ENCODE measurements around the gene PFKP. TPM values are rescaled to one million over a fixed set of nuclear protein-coding genes. Genes with fewer than 3 reads are reported as not detected.
A peak's percentile ranks its signal among the peaks of the same experiment; 100 is the strongest.

PFKP gene
- total RNA-seq, 1 donor from 2014 or later, result 55.2 TPM

DNA sequence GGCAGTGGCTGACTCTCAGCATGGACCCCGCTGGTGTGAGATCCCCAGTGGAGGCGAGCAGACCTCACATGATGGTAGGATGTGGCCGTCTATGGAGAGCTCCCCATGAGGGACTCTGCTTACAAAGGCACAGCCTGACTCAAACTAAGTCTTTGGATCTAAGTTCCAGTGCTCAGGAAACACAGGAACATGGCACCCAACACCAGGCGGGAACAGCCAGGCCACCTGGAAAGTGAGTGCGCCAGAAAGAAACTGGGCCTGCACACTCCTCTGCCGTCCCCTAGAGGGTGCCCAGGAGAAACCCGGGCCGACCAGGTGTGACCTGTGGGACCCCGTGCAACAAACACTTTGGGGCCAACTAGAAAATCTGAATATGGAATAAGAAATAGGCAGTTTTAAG lies 95.2 kb downstream of the PFKP start:
- peaks cover 4% of the 10 kb centered on the region for H3K36me3 ChIP-seq
- no peak overlapping the region for H2AFZ ChIP-seq (replicated peaks)
- no peaks in the 10 kb centered on the region for H3K4me1 ChIP-seq
- H3K27ac ChIP-seq, result no peak overlapping the region
- H3K9me3 ChIP-seq (ENCODE audit: low read depth), result no peaks in the 10 kb centered on the region
- H4K20me1 ChIP-seq (ENCODE audit: low read depth), result no peaks in the 10 kb centered on the region
- H3K36me3 Mint-ChIP-seq, result peaks cover 42% of the 10 kb centered on the region
- no peaks in the 10 kb centered on the region for H3K4me1 Mint-ChIP-seq
- H3F3A ChIP-seq (ENCODE audit: low read depth), result no peaks in the 10 kb centered on the region
- no peak overlapping the region for H3K4me3 Mint-ChIP-seq
- H3K27ac Mint-ChIP-seq, result no peak overlapping the region
- TF ChIP-seq EZH2 (IDR thresholded peaks at IDR 0.05), result no peak
- TF ChIP-seq, protein P1, sequence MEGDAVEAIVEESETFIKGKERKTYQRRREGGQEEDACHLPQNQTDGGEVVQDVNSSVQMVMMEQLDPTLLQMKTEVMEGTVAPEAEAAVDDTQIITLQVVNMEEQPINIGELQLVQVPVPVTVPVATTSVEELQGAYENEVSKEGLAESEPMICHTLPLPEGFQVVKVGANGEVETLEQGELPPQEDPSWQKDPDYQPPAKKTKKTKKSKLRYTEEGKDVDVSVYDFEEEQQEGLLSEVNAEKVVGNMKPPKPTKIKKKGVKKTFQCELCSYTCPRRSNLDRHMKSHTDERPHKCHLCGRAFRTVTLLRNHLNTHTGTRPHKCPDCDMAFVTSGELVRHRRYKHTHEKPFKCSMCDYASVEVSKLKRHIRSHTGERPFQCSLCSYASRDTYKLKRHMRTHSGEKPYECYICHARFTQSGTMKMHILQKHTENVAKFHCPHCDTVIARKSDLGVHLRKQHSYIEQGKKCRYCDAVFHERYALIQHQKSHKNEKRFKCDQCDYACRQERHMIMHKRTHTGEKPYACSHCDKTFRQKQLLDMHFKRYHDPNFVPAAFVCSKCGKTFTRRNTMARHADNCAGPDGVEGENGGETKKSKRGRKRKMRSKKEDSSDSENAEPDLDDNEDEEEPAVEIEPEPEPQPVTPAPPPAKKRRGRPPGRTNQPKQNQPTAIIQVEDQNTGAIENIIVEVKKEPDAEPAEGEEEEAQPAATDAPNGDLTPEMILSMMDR (IDR thresholded peaks at IDR 0.05), result peak; percentile 35
- H3K79me2 ChIP-seq (ENCODE audit: low read depth), result no peaks in the 10 kb centered on the region
- no peak overlapping the region for H3K4me2 ChIP-seq
- H3K27me3 ChIP-seq, result no peaks in the 10 kb centered on the region
- peaks cover 8% of the 10 kb centered on the region for H3K27me3 Mint-ChIP-seq (ENCODE audit: insufficient read depth, low read depth)
- no peak overlapping the region for H3K9ac ChIP-seq
- H3K9me3 Mint-ChIP-seq, result no peaks in the 10 kb centered on the region
- DNase-seq (ENCODE audit: low spot score), result no peak
- no peak overlapping the region for H3K4me3 ChIP-seq

DNA sequence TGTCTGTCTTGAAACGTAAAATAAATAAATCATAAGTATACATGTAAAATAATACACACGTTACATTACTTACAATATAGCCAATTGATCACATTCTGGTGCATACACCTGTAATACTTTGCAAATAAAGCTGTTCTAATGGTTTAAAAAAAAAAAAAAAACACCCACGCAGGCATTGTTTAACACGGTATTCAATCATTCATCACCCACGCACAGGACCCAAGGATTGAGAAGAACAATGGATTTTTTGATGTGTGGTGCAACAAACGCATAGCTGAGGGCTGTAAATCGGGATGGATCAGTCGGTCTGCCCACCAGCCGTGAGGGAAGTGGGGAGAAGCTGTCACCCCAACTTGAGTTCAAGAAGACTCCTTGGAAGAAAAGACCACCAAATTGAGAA lies 96.5 kb downstream of the PFKP start:
- no peak overlapping the region for H3K4me3 Mint-ChIP-seq
- no peak overlapping the region for H3K9ac ChIP-seq
- no peak for TF ChIP-seq EZH2phosphoT487 (IDR thresholded peaks at IDR 0.05)
- no peak for TF ChIP-seq EZH2 (IDR thresholded peaks at IDR 0.05)
- TF ChIP-seq, protein P1 (IDR thresholded peaks at IDR 0.05), result no peak
- H3K36me3 ChIP-seq, result peaks cover 2% of the 10 kb centered on the region
- peaks cover 39% of the 10 kb centered on the region for H3K36me3 Mint-ChIP-seq
- H3K4me1 Mint-ChIP-seq, result no peaks in the 10 kb centered on the region
- H2AFZ ChIP-seq (replicated peaks), result no peak overlapping the region
- no peak overlapping the region for H3K4me3 ChIP-seq
- H3K4me1 ChIP-seq, result no peaks in the 10 kb centered on the region
- H3K9me3 ChIP-seq (ENCODE audit: low read depth), result no peaks in the 10 kb centered on the region
- no peak overlapping the region for H3K27ac ChIP-seq
- H3K27ac Mint-ChIP-seq, result no peak overlapping the region
- no peaks in the 10 kb centered on the region for H3F3A ChIP-seq (ENCODE audit: low read depth)
- H3K9me3 Mint-ChIP-seq, result no peaks in the 10 kb centered on the region
- H3K4me2 ChIP-seq, result no peak overlapping the region
- no peak for DNase-seq (ENCODE audit: low spot score)
- H3K79me2 ChIP-seq (ENCODE audit: low read depth), result no peaks in the 10 kb centered on the region
- no peaks in the 10 kb centered on the region for H3K27me3 ChIP-seq
- peaks cover 8% of the 10 kb centered on the region for H3K27me3 Mint-ChIP-seq (ENCODE audit: insufficient read depth, low read depth)
- H4K20me1 ChIP-seq (ENCODE audit: low read depth), result no peaks in the 10 kb centered on the region

DNA sequence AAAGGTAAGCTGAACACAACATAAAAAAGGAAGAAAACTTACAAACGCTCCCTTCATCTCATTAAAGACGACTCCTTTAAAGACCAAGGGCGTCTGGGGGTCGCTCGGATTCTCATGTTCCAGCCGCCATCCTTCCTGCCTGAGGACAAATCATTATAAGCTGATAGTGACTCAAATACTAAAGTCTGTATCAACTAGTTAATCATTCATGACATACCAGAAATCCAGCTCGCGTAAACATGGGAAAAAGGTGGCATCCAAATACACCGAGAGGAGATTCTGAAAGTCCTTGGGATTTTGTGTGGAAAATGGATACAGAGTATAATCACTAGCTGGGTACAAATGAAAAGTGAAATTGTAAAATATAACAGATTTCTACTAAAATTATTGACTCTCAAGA lies 97.8 kb downstream of the PFKP start:
- H4K20me1 ChIP-seq (ENCODE audit: low read depth), result no peaks in the 10 kb centered on the region
- no peak overlapping the region for H3K4me3 Mint-ChIP-seq
- no peaks in the 10 kb centered on the region for H3K36me3 ChIP-seq
- no peaks in the 10 kb centered on the region for H3K4me1 ChIP-seq
- H2AFZ ChIP-seq (replicated peaks), result no peak overlapping the region
- DNase-seq (ENCODE audit: low spot score), result no peak
- H3K9me3 Mint-ChIP-seq, result no peaks in the 10 kb centered on the region
- H3K4me1 Mint-ChIP-seq, result no peaks in the 10 kb centered on the region
- peaks cover 6% of the 10 kb centered on the region for H3K27me3 Mint-ChIP-seq (ENCODE audit: insufficient read depth, low read depth)
- no peak overlapping the region for H3K4me2 ChIP-seq
- peaks cover 34% of the 10 kb centered on the region for H3K36me3 Mint-ChIP-seq
- no peaks in the 10 kb centered on the region for H3K79me2 ChIP-seq (ENCODE audit: low read depth)
- H3K27ac Mint-ChIP-seq, result no peak overlapping the region
- no peak for TF ChIP-seq EZH2phosphoT487 (IDR thresholded peaks at IDR 0.05)
- no peak for TF ChIP-seq EZH2 (IDR thresholded peaks at IDR 0.05)
- TF ChIP-seq, protein P1 (IDR thresholded peaks at IDR 0.05), result no peak
- no peak overlapping the region for H3K4me3 ChIP-seq
- H3K27me3 ChIP-seq, result no peaks in the 10 kb centered on the region
- H3K9ac ChIP-seq, result no peak overlapping the region
- H3F3A ChIP-seq (ENCODE audit: low read depth), result no peaks in the 10 kb centered on the region
- no peaks in the 10 kb centered on the region for H3K9me3 ChIP-seq (ENCODE audit: low read depth)
- no peak overlapping the region for H3K27ac ChIP-seq

Measured in neural progenitor cell (in vitro differentiated cells).